ENCODE measurements around the gene NUBP1. TPM values are rescaled to one million over a fixed set of nuclear protein-coding genes. Genes with fewer than 3 reads are reported as not detected.

The NUBP1 gene
- total RNA-seq, 1 experiment from 2014 or later: 25.4 TPM

DNA sequence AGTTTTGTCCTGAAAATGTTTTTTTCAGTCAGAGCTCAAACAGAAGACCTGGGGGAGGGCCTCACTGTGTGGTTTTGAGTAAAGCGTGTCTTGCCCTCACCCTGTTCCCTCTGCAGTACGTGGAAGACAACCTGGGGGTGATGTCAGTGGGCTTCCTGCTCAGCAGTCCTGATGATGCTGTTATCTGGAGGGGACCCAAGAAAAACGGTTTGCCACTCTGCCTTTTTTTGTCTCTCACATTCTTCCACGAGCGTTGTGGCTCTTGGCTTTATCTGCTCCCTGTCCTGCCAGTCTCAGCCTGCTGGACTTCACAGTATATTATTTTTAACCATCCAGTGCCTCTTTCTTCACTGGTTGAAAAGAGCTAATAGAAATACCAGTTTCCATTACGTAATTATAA lies 12.9 kb downstream of the NUBP1 start (continued):
- no peak for TF ChIP-seq FOXJ3 (CRISPR knock-in tag; IDR thresholded peaks at IDR 0.05; ENCODE audit: borderline replicate concordance)

DNA sequence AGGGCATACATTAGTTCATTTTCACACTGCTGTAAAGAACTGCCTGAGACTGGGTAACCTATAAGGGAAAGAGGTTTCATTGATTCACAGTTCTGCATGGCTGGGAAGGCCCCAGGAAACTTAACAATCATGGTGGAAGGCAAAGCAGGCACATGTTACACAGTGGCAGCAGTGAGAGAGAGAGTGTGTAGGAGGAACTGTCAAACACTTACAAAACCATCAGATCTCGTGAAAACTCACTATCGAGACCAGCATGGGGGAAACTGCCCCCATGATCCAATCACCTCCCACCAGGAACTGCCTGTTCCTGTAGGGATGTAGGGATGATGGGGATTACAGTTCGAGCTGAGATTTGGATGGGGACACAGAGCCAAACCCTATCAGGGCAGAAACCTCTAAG lies 17.2 kb downstream of the NUBP1 start:
- ChIA-PET POLR2A (no interaction called here), CTCF (no interaction called here)
- no peak for ATAC-seq
- H3K36me3 Mint-ChIP-seq: peaks cover 44% of the 10 kb centered on the region
- no peak for DNase-seq (ENCODE audit: low spot score)
- no peak overlapping the region for H3K4me3 Mint-ChIP-seq
- peaks cover 11% of the 10 kb centered on the region for H3K9me3 Mint-ChIP-seq
- H3K4me1 Mint-ChIP-seq: no peaks in the 10 kb centered on the region
- no peak overlapping the region for H3K27ac Mint-ChIP-seq
- H3K27me3 Mint-ChIP-seq (ENCODE audit: low read depth): no peaks in the 10 kb centered on the region
- no peak for TF ChIP-seq RORB (CRISPR knock-in tag; IDR thresholded peaks at IDR 0.05)
- TF ChIP-seq NR2C2 (CRISPR knock-in tag; IDR thresholded peaks at IDR 0.05): no peak
- no peak for TF ChIP-seq ZNF423 (CRISPR knock-in tag; IDR thresholded peaks at IDR 0.05)

DNA sequence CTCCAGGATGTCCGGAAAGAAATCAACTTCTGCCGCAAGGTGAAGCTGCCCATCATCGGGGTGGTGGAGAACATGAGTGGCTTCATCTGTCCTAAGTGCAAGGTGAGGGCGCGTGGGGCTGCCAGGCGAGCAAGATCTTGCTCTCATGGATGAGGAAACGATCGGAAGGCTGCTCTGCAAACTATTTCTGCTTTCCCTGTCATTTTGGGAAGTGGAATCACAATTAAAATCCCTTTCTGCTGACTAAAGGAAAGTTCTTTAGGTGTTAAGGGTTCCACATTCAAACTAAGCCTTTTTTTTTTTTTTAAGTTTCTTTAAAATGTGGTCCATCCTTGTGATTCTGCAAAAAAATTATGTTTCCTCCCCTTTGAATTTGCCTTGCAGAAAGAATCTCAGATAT lies 17.7 kb downstream of the NUBP1 start:
- POLR2A ChIA-PET: no interaction called here

More for the DNA sequence above, 17.7 kb downstream of the NUBP1 start:
- Mint-ChIP-seq H3K27me3 (ENCODE audit: low read depth) (no peaks in the 10 kb centered on the region), H3K27ac (no peak overlapping the region), H3K4me1 (no peaks in the 10 kb centered on the region), H3K9me3 (peaks cover 11% of the 10 kb centered on the region), H3K36me3 (peaks cover 44% of the 10 kb centered on the region), H3K4me3 (no peak overlapping the region)
- TF ChIP-seq, protein P1, sequence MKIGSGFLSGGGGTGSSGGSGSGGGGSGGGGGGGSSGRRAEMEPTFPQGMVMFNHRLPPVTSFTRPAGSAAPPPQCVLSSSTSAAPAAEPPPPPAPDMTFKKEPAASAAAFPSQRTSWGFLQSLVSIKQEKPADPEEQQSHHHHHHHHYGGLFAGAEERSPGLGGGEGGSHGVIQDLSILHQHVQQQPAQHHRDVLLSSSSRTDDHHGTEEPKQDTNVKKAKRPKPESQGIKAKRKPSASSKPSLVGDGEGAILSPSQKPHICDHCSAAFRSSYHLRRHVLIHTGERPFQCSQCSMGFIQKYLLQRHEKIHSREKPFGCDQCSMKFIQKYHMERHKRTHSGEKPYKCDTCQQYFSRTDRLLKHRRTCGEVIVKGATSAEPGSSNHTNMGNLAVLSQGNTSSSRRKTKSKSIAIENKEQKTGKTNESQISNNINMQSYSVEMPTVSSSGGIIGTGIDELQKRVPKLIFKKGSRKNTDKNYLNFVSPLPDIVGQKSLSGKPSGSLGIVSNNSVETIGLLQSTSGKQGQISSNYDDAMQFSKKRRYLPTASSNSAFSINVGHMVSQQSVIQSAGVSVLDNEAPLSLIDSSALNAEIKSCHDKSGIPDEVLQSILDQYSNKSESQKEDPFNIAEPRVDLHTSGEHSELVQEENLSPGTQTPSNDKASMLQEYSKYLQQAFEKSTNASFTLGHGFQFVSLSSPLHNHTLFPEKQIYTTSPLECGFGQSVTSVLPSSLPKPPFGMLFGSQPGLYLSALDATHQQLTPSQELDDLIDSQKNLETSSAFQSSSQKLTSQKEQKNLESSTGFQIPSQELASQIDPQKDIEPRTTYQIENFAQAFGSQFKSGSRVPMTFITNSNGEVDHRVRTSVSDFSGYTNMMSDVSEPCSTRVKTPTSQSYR (CRISPR knock-in tag; IDR thresholded peaks at IDR 0.05): no peak
- TF ChIP-seq, protein P2, sequence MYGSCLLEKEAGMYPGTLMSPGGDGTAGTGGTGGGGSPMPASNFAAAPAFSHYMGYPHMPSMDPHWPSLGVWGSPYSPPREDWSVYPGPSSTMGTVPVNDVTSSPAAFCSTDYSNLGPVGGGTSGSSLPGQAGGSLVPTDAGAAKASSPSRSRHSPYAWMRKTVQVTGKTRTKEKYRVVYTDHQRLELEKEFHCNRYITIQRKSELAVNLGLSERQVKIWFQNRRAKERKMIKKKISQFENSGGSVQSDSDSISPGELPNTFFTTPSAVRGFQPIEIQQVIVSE (CRISPR knock-in tag; IDR thresholded peaks at IDR 0.05; ENCODE audit: borderline replicate concordance): no peak
- TF ChIP-seq, protein P3, sequence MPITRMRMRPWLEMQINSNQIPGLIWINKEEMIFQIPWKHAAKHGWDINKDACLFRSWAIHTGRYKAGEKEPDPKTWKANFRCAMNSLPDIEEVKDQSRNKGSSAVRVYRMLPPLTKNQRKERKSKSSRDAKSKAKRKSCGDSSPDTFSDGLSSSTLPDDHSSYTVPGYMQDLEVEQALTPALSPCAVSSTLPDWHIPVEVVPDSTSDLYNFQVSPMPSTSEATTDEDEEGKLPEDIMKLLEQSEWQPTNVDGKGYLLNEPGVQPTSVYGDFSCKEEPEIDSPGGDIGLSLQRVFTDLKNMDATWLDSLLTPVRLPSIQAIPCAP (CRISPR knock-in tag; IDR thresholded peaks at IDR 0.05): no peak
- TF ChIP-seq, protein P4, sequence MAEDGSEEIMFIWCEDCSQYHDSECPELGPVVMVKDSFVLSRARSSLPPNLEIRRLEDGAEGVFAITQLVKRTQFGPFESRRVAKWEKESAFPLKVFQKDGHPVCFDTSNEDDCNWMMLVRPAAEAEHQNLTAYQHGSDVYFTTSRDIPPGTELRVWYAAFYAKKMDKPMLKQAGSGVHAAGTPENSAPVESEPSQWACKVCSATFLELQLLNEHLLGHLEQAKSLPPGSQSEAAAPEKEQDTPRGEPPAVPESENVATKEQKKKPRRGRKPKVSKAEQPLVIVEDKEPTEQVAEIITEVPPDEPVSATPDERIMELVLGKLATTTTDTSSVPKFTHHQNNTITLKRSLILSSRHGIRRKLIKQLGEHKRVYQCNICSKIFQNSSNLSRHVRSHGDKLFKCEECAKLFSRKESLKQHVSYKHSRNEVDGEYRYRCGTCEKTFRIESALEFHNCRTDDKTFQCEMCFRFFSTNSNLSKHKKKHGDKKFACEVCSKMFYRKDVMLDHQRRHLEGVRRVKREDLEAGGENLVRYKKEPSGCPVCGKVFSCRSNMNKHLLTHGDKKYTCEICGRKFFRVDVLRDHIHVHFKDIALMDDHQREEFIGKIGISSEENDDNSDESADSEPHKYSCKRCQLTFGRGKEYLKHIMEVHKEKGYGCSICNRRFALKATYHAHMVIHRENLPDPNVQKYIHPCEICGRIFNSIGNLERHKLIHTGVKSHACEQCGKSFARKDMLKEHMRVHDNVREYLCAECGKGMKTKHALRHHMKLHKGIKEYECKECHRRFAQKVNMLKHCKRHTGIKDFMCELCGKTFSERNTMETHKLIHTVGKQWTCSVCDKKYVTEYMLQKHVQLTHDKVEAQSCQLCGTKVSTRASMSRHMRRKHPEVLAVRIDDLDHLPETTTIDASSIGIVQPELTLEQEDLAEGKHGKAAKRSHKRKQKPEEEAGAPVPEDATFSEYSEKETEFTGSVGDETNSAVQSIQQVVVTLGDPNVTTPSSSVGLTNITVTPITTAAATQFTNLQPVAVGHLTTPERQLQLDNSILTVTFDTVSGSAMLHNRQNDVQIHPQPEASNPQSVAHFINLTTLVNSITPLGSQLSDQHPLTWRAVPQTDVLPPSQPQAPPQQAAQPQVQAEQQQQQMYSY (CRISPR knock-in tag; IDR thresholded peaks at IDR 0.05): no peak
- TF ChIP-seq GRHL2 (CRISPR knock-in tag; IDR thresholded peaks at IDR 0.05; ENCODE audit: insufficient replicate concordance, severe bottlenecking): no peak
- no peak for TF ChIP-seq TP53 (CRISPR knock-in tag; IDR thresholded peaks at IDR 0.05)
- TF ChIP-seq PRRX2 (CRISPR knock-in tag; IDR thresholded peaks at IDR 0.05): no peak
- TF ChIP-seq ZNF219 (CRISPR knock-in tag; IDR thresholded peaks at IDR 0.05; ENCODE audit: borderline replicate concordance): no peak
- TF ChIP-seq ZNF396 (CRISPR knock-in tag; IDR thresholded peaks at IDR 0.05; ENCODE audit: borderline replicate concordance): no peak
- TF ChIP-seq, protein P5, sequence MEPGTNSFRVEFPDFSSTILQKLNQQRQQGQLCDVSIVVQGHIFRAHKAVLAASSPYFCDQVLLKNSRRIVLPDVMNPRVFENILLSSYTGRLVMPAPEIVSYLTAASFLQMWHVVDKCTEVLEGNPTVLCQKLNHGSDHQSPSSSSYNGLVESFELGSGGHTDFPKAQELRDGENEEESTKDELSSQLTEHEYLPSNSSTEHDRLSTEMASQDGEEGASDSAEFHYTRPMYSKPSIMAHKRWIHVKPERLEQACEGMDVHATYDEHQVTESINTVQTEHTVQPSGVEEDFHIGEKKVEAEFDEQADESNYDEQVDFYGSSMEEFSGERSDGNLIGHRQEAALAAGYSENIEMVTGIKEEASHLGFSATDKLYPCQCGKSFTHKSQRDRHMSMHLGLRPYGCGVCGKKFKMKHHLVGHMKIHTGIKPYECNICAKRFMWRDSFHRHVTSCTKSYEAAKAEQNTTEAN (CRISPR knock-in tag; IDR thresholded peaks at IDR 0.05): no peak
- ATAC-seq: no peak
- CTCF ChIA-PET: no interaction called here
- no peak for DNase-seq (ENCODE audit: low spot score)
